Lower leg skin (tissue), 4 donors: ENCODE data around the gene MFSD6L. TPM values are rescaled to one million over a fixed set of nuclear protein-coding genes. Genes with fewer than 3 reads are reported as not detected.
A peak's percentile ranks its signal among the peaks of the same experiment; 100 is the strongest.

Experiments
- DNase-seq, 2 donors: peaks; one replicate each; pipeline ENCODE4 v3.0.0-alpha.2; 2019; ENCODE audit warnings: low spot score in 2 of 2
- H3K4me3 ChIP-seq: fragments of 200-600 bp; sonication (generic); 2 replicates; pipeline ENCODE4 v1.5.1; 2017; ENCODE audit warnings: mild to moderate bottlenecking, low read depth; ENCODE audit not compliant: poor library complexity, severe bottlenecking
- CTCF ChIP-seq, 3 donors: fragments of 450-650 bp; IDR thresholded peaks; one replicate each; pipeline ENCODE4 v1.5.1; 2016; ENCODE audit warnings: antibody characterized with exemption in 3 of 3, mild to moderate bottlenecking in 3 of 3, moderate library complexity in 2 of 3
- POLR2A ChIP-seq, 2 donors: fragments of 450-650 bp; IDR thresholded peaks; one replicate each; pipeline ENCODE4 v1.6.1; 2016 to 2017; ENCODE audit warnings: antibody characterized with exemption in 2 of 2, mild to moderate bottlenecking in 1 of 2, moderate library complexity in 1 of 2
- WGBS, 2 donors: methylation state at CpG; one replicate each; pipeline ENCODE4 v1.1.5; 2018; 5-methylcytosine and 5-hydroxymethylcytosine counted together
- intact Hi-C: fragments of 100-400 bp; cut with DNase I; formaldehyde crosslinking; loops from one replicate; pipeline ENCODE4 v1.15.0; 2023; ENCODE audit warnings: low total_unique reads
- total RNA-seq, 4 donors: library from RNA; depleted of rRNA; stranded (reverse); fragments of >200 nt; gene quantifications; one replicate each; pipeline ENCODE4 v1.1.0, GENCODE V29; 2016

The MFSD6L gene
- total RNA-seq, 4 donors from 2014 or later = 0.19 to 0.23 TPM; not detected in 2

DNA sequence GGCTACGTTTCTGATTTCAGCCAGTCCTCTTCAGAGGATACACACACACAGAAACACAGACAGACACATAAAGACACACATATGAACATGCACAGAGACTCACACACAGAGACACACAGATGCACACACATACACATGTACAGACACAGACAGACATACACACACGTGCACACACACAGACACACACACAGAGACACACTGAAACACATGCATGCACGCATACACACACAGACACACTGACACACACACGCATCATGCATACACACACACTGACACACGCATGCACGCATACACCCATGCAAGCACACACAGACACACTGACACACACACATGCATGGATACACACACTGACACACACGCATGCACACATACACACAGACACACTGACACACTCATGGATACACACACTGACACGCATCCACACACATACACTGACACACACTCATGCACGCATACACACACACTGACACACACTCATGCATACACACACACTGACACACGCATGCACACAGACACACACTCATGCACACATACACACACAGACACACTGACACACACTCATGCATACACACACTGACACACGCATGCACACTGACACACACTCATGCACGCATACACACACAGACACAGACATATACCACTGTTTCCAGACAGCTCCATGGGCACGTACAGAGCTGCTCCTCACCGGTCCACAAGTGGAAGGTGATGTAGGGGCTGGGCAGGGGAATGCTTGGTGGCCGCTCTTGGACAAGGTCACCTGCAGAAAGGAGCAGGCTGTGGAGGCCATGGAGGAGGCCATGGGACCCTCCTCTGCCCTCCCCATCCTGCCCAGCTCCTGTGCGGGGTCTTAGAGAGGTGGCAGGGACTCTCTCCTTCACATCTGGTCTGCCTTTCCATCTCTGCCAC, 30.1 kb upstream of the MFSD6L start:
- no peak for TF ChIP-seq POLR2A (IDR thresholded peaks at IDR 0.05)
- no peak for TF ChIP-seq CTCF (IDR thresholded peaks at IDR 0.05)
- no peak overlapping the region for H3K4me3 ChIP-seq
- 87 to 90% methylated on average over 16 of the region's 16 CpGs for WGBS, 2 donors
- intact Hi-C loops = no loop called here
- peak in 1 of 2 donors; percentile 62 for DNase-seq

DNA sequence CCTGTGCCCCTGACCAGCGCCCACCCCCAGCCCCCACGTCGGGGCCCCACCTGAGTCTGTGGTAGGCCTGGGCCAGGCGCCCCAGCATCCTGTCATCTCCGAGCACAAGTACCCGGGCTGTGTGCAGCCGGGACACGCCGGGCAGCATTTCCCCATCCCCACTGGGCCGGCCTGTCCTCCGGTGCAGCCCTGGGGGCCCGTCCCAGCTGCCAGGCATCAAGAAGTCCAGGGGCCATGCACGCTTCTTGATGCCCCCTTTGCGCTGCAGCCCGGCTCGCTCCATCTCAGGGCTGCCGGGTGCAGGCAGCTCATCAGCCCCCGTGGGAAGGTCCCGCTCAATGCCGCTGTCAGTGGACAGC, 29.3 kb upstream of the MFSD6L start:
- H3K4me3 ChIP-seq = no peak overlapping the region
- intact Hi-C loops = no loop called here
- peak in 1 of 2 donors; percentile 75 for DNase-seq
- TF ChIP-seq CTCF (IDR thresholded peaks at IDR 0.05) (no peak), POLR2A (IDR thresholded peaks at IDR 0.05) (no peak)
- WGBS, 2 donors = 87 to 94% methylated on average over 14 to 18 of the region's 20 CpGs

DNA sequence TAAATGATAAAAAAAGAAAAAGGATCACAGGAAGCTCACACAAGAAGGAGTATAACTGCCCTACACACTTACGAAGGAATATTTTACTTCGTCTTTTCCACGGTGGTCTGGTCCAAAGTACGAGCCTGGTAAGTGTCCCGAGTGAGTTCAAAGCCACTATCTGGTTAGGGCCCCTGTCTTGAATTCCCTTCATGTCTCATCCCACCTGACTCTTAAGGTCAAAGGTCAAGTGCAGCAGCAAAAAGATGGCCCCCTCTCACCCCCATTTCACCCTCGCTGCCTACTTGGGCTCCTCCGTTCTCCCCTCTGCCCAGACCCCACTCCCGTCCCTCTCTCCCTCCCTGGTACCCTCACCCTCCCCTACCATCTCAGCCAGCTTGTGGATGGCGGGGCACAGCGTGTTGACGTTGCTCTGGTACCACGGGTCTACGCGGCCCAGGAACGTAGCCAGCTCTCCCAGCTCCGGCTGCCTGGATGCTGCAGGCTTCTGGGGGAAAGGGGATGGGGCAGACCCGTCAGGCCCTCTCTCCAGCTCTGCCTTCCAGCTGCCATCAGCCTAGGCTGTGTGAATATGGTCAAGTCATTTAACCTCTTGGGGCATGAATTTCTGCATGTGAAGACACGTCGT, 27.8 kb upstream of the MFSD6L start:
- peak; percentile 6 to 40 for DNase-seq
- intact Hi-C loops = no loop called here
- 65 to 70% methylated on average over 19 of the region's 19 CpGs for WGBS, 2 donors
- H3K4me3 ChIP-seq = no peak overlapping the region
- TF ChIP-seq POLR2A (IDR thresholded peaks at IDR 0.05) (no peak), CTCF (IDR thresholded peaks at IDR 0.05) (no peak)

DNA sequence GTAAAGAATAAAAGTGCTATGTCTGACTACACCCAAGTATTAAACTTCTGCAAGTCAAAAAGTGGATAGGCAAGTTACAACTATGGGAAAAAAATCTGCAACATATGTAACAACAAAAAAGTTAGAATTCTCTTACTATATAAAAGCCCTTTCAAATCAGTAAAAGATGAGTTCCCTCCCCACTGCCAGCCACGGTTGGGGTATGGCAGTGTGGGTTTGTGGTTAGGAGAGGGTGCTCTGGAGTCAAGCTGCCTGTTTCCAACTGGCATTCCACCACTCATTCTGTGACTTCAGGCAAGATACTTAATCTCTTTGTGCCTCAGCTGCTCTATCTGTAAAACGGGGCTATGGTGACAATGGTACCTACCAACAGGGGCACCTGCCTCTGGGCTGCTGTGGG, 26.6 kb upstream of the MFSD6L start:
- TF ChIP-seq CTCF (IDR thresholded peaks at IDR 0.05) (no peak), POLR2A (IDR thresholded peaks at IDR 0.05) (no peak)
- intact Hi-C loops = no loop called here
- no peak overlapping the region for H3K4me3 ChIP-seq
- DNase-seq = peak; percentile 2 to 43
- 31 to 46% methylated on average over 2 of the region's 2 CpGs for WGBS, 2 donors

DNA sequence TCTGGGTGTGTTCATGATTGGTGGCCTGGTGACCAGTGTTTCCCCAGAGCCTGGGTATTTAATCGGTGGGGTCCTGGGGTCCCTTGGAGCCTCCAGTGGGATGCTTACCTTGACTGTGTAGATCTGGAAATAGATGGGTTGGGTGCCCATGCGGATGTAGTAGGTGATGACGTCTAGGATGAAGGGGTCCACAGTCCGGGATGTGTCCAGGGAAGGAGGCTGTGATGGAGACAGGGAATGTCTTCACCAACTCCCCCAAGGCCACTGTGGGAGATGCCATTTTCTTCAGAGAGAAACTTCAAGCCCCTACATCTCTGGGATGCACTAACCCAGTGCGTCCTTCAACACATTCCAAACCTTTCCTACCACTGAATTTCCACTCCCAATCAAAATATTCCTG, 24.1 kb upstream of the MFSD6L start:
- intact Hi-C loops = no loop called here
- 91% methylated on average over 5 of the region's 5 CpGs for WGBS, 2 donors
- DNase-seq = peak; percentile 10 to 50
- H3K4me3 ChIP-seq = no peak overlapping the region
- no peak for TF ChIP-seq CTCF (IDR thresholded peaks at IDR 0.05)
- TF ChIP-seq POLR2A (IDR thresholded peaks at IDR 0.05) = no peak
